HG02678 (cell line): ENCODE results near the gene GPX7.
"Not testable (repeated sequence)": the region's sequence is repeated elsewhere in the genome, so short reads cannot be mapped to it uniquely, and the experiment has no call there.

Source experiments
- ATAC-seq: cut with Tn5 transposase; IDR thresholded peaks from one replicate; pipeline ENCODE4 v1.9.1; 2021; ENCODE audit warnings: mild to moderate bottlenecking, moderate library complexity; ENCODE audit not compliant: unreplicated experiment

GPX7 gene

DNA sequence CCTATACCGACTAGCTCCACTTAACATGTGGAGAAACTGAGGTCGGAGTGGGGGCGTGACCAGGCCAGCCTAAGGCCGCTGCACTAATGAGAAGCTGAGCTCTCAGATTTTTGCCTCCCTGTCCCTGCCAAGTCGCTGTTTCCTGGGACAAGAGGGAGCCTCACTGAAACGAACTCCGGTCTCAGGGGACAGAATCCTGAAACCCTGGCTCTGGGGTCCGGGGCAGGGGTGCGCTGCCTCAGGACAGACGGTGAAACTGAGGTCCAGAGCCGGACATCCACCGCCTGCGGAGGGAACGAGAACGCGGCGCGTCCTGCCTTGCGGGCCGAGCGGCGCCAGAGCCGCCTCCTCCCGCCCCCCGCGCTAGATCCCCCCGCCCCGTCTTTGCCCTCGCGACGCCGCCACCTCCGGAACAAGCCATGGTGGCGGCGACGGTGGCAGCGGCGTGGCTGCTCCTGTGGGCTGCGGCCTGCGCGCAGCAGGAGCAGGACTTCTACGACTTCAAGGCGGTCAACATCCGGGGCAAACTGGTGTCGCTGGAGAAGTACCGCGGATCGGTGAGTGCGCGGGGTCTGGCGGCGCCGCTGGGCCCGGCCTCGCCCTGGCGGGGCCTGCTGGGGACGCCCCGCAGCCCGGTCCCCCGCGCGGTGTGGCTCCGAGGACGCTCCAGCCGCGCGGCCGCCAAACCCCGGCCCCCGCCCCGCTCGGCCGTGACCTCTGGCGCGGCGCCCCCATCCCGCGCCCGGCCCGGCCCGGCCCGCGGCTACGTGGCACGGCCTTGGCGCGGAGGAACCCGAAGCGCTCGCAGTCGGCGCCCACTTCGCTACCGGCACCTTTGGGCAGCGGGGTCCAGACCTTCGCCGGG, at the start of gene GPX7:
TSS of gene GPX7 (plus strand) at position 381 of the 865 bp plus-strand sequence. CDS start at position 420, 39 bp downstream.
- no peak for ATAC-seq

DNA sequence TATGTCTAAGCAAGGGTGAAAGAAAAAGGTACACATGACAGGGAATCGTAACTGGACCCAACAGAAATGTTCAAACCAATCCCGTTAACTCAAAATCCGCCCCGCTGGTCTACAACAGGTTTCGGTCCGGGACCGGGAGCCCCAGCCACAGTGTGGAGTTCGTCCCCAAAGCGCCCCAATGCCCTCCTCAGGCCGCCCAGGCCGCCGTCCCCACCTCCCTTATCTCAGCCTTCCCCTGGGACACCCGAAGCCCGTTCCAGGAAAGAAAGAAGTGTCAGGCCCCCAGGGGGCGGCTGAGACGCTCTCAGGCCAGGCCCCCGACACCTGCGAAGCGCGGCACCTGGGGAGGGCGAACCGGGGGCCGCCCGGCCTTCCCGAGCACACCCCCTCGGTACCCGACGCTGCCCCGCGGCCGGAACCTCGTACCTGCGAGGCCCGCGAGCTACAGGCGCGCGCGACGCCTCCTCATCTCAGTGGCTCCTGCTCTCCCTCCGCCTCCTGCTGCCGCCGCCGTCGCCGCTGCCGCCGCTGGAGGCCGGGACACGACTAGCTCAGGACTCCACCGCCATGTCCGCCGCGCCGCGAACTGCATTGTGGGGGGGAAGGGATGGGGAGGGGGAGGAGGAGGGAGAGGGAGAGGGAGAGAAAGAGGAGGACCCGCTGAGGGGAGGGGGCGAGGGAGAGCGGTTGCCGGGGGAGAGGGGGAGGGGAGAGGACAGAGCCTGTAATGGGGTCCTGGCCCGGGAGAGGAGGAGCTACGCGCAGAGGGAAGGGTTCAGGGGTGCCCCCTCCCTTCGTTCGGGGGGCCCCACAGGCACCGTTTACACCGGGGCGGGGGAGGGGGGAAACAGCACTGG, 49.4 kb upstream of the GPX7 start, which contains the start of gene TUT4:
TSS of gene TUT4 (minus strand) at position 588 of the 857 bp plus-strand sequence. CDS start 26,812 bp downstream, outside the sequence.
- peak; percentile 48 for ATAC-seq

DNA sequence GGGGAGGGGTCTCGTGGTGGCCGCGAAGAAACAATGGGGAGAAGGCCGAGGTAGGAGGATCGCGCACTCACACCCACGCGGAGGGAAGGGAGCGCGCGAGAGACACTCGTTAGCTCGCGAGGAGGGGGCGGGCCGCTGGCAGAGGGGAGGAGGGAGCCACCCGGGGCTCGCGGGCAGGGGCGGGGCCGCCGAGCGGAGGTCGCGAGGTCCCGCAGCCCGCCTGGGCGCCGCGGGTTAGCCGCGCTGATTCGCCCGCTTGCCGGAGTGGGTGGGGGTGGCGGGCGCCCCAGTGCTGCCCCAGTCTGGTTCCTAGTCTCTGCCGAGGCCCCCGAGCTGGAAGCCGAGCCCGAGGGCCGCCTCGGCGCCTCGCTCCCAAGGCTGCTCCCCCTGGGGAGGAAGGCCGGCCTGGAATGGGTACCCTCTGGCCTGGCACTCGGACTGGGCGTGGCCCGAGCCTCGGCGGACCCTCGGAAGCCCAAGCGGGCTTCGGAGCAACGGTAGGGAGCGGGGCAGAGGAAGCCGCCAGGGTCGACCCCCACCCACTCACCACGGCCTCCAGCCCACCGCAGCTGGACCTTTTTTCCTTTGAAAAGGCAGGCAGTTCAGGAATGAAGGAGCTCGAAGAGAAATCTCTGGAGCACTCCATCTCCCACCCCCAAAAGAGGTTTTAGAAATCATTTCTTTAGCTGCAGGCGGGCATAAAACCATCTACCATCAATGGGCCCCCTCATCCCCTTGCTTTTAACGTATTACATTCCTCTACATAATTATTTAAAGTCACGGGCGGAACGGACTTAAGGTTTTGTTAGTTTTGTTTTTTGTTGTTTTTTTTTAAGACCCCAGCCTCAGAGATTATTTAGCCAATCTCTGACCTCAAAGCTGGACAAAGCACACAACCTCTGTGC, 48.6 kb upstream of the GPX7 start:
- ATAC-seq = peak; percentile 71

DNA sequence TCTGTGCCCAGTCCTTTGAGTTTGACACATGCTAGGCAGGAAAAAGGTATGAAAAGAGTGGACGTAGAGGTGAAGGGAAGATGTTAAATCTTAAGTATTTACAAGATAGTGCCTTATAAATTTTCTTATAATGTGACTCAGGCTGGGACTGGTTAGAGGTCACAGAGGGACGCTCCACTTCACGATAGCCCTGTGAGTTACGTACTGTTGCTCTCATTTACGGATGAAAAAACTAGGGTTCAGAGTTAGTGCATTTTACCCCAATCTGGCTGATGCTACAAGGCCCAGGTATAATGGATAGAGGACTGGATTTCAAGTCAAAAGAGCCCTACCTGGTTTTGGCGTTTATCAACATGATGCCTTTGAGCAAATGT, 47.9 kb upstream of the GPX7 start:
- ATAC-seq = no peak

DNA sequence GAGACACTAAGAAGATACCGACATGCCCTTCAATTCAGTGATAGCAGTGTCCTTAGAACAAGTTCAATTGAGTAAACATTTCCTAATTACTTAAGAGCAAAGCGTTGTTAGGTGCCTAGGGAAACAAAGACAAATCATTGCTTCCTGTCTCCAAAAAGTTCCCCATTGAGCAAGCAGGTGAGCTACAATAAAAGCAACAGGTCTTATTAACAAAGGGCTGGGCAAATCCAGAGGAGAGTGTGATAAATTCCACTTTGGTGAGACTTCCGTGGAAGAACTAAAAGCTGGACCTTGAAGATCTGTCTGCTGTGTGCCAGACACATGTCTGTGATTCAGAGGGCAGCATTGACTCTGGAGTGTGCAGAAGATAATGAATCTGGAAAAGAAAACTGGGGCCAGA, 47.4 kb upstream of the GPX7 start:
- ATAC-seq = no peak

DNA sequence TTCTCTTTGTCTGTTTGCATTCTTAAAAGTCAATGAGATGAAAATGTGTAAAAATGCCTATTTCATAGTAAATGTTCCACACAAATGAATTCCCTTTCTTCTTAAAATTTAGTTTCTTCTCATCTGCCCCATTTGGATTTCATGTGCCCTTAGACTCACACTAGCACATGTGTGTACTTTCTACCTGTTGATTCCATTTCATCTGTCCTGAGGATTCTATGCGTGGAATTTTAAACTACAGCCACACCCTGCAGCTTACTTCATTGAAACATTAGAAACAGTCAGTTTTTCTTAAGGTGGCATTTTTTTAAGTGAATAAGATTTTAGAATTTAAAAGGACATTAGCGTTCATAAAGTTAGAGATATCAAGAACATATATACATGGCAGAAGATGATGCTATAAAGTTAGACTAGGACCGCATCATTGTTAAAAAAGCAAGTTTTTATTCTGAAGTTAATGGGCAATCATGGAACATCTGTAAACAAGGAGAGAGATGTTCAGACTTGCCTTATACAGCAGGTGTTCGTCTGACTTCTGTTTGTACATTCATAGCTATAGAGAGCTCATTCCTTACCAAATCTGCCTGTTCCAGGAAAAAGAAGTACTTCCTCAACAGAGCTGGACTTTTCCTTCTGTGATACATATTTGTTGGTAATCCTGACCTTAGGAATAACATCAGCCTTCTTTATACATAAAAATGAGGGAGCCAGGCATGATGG, 45.4 kb upstream of the GPX7 start:
- no peak for ATAC-seq

DNA sequence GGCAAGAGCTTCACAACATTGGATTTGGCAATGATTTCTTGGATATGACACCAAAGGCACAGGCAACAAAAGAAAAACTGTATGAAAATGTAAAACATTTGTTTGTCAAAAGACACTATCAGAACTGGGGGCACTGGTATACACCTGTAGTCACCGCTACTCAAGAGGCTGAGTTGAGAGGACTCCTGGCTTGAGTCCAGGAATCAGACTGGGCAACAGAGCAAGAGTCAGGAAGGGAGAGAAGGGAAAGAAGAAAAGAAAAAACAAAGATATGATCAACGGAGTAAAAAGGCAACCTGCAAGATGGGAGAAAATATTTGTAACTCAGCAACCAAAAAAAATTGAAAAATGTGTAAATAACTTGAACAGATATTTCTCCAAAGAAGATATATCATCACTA, 43.2 kb upstream of the GPX7 start:
- no peak for ATAC-seq

DNA sequence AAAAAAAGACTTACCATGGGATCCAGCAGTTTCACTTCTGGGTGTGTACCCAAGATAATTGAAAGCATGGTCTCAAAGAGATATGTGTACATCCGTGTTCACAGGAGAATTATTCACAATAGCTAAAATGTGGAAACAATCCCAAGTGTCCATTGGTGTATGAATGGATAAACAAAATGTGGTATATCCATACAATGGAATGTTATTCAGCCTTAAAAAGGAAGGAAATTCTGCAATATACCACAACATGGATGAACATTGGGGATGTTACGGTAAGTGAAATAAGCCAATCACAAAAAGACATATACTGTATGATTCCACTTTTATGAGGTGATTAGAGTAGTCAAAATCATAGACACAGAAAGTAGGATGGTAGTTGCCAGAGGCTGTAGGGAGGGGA, 42.3 kb upstream of the GPX7 start:
- no peak for ATAC-seq

DNA sequence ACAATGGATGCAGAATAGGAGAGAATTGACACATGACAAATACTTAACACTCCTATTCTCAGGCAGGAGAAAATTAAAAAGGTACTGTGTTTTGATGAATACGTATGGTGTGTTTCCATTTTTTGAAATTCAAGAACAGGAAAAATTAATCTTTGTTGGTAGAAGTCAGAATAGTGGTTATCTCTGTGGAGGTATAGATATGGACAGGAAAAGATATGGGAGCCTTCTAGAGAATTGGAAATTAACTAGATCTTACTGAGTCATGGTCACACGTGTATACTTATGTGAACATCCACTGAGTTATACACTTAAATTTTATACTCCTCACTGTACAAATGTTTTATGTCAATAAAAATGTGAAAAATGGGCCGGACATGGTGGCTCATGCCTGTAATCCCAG, 39.4 kb upstream of the GPX7 start:
- no peak for ATAC-seq

DNA sequence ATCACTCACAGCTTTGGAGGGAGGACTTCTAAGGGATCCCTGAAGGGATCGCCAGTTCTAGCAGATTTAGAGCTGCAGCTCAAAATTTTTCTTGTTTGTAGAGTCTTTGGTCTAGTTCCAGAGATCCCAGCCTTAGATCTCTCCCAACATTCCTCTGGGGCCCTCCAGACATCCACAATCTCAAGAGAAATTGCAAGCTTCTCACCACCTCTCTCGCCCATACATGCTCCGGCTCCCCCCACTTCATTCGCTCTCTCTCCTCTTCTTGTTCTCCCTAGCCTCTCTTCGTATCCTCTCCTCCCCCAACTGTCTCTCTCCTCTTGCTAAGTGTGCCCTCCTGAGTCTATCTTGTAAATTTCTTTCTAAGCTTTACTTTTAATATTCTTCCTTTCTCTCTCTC, 34.2 kb upstream of the GPX7 start:
- no peak for ATAC-seq

DNA sequence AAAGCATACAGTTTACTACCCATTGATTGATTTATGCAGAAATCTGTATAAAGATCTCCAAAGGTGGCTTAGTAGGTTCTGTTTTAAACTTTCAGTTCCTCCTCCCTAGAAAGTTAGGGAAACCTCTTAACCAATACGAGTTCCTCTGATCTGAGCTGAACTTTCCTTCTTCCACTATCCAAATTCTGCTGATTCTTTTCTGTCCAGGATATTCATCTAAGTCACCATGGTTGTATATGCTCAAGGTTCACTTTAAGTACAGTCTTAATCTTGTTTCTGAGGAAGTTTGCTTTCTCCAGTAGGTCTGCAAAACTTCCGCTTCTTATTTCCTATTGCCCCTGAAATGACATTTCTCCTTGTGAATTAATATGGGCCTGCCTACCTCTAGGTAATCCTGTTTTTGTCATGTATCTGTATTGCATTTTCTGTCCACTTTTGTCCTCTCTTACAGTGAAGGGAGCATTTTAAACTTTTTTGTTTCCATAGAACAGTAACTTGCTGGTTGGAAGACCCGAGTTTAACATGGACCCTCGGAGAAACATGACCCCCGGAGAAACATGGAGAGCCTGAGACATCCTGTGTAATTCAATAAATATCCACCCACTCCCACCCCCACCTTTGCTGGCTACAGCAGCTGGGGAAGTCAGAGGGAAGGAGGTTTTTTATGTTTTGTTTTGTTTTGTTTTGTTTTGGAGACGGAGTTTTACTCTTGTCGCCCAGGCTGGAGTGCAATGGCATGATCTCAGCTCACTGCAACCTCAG, 32.5 kb upstream of the GPX7 start:
- no peak for ATAC-seq

DNA sequence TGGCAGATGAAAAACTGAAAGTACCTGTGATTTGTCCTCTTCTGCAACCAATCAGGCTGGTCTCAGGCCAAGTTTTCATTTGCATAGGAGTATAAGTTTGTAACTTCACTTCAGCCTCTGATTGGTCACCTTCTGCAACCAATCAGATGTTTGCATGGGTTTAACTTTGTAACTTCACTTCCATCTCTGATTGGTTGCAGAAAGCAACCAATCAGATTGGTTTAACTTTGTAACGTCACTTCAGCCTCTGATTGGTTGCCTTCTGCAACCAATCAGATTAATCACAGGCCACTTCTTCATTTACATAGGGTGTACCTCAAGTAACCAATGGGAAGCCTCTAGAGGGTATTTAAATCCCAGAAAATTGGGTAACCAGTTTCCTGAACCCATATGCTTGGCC, 30.4 kb upstream of the GPX7 start:
- no peak for ATAC-seq

DNA sequence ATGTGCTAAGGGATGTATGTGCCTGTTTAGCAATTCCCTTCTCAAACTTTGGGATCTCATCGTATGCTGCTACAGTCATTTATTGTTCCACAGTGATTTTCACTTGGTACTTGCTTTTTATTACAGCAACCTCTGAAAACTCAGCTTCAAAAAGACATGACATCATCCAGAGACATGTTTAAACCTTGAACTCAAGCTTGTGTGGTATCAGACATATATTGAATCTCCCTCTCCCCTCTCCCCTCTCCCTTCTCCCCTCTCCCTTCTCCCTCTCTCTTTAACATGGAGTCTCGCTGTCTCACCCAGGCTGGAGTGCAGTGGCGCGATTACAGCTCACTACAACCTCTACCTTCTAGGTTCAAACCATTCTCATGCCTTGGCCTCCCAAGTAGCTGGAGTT, 29.8 kb upstream of the GPX7 start:
- ATAC-seq = no peak

DNA sequence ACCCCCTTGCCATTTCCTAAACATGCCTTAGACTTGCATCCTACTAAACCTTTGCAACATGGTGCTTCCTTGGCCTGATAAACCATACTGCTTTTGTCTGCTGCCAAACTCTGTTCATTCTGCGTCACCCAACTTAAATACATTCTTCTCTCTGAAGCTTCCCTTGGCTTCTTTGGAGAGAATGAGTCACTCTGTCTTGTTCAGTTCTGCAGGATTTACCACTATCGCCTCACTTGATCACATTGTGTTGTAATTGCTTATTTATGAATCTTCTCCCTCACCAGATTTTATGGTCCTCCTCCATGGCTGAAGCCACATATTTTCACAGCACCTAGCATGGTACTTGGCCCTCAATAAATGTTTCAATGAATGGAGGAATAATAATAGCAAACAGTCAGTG, 27.6 kb upstream of the GPX7 start:
- ATAC-seq = no peak

DNA sequence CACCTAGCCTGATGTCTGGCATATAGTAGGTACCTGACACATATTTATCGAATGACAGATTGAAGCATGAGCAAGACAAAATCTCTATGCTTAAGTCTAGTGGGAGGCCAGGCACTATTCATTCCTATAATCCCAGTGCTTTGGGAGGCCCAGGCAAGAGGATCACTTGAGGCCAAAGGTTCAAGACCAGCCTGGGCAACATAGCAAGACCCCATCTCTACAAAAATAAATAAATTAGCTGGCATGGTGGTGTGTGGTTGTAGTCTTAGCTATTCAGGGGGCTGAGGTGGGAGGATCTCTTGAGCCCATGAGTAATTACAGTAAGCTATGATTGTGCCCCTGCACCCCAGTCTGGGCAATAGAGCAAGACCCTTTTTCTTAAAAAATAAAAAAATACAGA, 26.1 kb upstream of the GPX7 start:
- ATAC-seq = no peak

DNA sequence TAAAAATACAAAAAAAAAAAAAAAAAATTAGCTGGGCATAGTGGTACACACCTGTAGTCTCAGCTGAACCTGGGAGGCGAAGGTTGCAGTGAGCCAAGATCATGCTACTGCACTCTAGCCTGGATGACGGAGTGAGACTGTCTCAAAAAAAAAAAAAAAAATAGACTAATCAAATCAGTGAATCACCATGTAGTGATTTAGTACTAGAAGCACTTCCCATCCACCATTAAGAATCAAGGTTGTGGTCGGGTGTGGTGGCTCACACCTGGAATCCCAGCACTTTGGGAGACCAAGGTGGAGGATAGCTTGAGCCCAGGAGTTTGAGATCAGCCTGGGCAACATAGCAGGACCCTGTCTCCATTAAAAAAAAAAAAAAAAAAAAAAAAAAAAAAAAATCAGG, 24.1 kb upstream of the GPX7 start:
- not testable (repeated sequence) for ATAC-seq

DNA sequence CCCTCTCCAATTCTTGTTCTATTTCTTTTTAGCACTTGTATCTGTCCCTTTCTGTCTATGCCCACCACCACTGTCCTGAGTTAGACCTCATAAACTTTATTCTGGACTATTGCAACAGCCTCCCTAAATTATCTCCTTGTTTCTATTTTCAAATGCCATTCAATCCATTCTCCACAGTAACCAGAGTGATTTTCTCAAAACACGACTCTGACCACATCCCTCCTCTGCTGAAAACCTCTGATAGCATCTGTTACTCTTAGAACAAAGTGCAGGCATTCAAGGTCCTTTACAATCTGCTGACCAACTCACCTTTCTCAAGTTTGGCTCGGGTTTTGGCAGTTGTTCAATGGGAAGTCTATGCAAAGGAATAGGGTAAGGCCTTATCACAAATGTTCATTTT, 22.8 kb upstream of the GPX7 start:
- ATAC-seq = no peak

DNA sequence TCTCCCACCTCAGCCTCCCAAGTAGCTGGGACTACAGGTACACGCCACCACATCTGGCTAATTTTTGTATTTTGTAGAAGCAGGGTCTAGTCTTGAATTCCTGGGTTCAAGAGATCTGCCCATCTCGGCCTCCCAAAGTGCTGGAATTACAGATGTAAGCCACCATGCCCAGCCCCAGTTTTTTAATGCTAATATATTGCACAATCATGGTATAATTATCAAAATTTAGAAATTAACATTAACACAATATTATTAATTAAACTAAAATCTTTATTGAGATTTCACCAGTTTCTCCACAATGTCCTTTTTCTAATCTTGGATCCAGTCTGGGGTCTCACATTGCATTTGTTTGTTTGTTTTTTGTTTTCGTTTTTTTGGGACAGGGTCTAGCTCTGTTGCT, 21.9 kb upstream of the GPX7 start:
- ATAC-seq = no peak

DNA sequence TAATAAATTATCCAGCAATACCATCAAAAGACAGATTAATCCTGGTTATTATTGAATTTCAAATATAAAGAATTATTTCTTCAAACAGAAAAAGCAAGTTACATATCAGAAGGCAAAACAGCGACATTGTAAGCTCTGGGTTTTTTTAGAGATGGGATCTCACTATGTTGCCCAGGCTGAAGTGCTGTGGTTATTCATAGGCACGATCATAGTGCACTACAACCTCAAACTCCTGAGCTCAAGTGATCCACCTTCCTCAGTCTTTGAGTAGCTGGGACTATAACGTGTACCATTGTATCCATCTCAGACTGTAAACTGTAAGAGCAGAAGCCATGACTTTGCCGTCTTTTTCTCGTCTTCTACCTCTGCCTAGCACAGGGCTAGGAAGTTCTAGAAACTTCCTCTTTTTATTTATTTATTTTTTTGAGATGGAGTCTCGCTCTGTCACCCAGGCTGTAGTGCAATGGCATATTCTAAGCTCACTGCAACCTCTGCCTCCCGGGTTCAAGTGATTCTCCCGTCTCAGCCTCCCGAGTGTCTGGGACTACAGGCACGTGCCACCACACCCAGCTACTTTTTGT, 20.0 kb upstream of the GPX7 start:
- no peak for ATAC-seq
